GM23338 (cell line): Measurements from ENCODE around the gene CENPS. TPM values are rescaled to one million over a fixed set of nuclear protein-coding genes. Genes with fewer than 3 reads are reported as not detected.
A peak's percentile ranks its signal among the peaks of the same experiment; 100 is the strongest.

Experiments used
- ATAC-seq: fragments of 200-7000 bp; cut with Tn5 transposase; 3 replicates; pipeline ENCODE4 v1.9.1; 2020
- DNase-seq: peaks from one replicate; pipeline ENCODE4 v3.0.0-alpha.2; 2015; ENCODE audit warnings: low spot score
- H2AFZ ChIP-seq: fragments of 200-600 bp; sonication (generic); 2 replicates; pipeline ENCODE4 v1.8.0; 2016; ENCODE audit warnings: antibody characterized with exemption, mild to moderate bottlenecking, moderate library complexity
- H3F3A ChIP-seq: fragments of 200-600 bp; sonication (generic); replicated peaks from 2 replicates; pipeline ENCODE4 v1.8.0; 2017; ENCODE audit warnings: antibody characterized with exemption, mixed run types, low read depth
- H3K27ac ChIP-seq: fragments of 200-600 bp; sonication (generic); 2 replicates; pipeline ENCODE4 v1.6.1; 2016; ENCODE audit warnings: low read depth
- H3K27me3 ChIP-seq: fragments of 200-600 bp; sonication (generic); 2 replicates; pipeline ENCODE4 v1.8.0; 2016; ENCODE audit warnings: mild to moderate bottlenecking, mixed run types, moderate library complexity; ENCODE audit not compliant: insufficient read depth
- H3K36me3 ChIP-seq: fragments of 200-600 bp; sonication (generic); 2 replicates; pipeline ENCODE4 v1.8.0; 2016; ENCODE audit warnings: mild to moderate bottlenecking; ENCODE audit not compliant: insufficient read depth
- H3K4me1 ChIP-seq: fragments of 200-600 bp; sonication (generic); 2 replicates; pipeline ENCODE4 v1.8.0; 2016; ENCODE audit warnings: mild to moderate bottlenecking, moderate library complexity; ENCODE audit not compliant: insufficient read depth
- H3K4me2 ChIP-seq: fragments of 200-600 bp; sonication (generic); 2 replicates; pipeline ENCODE4 v1.7.1; 2017; ENCODE audit warnings: mixed run types
- H3K4me3 ChIP-seq: fragments of 200-600 bp; sonication (generic); 2 replicates; pipeline ENCODE4 v1.6.1; 2016; ENCODE audit warnings: mixed run types
- H3K79me2 ChIP-seq: fragments of 200-600 bp; sonication (generic); replicated peaks from 2 replicates; pipeline ENCODE4 v1.8.0; 2017; ENCODE audit warnings: mild to moderate bottlenecking; ENCODE audit not compliant: insufficient read depth
- H3K9me2 ChIP-seq: fragments of 200-600 bp; sonication (generic); 2 replicates; pipeline ENCODE4 v1.8.0; 2017; ENCODE audit not compliant: insufficient read depth
- H4K20me1 ChIP-seq: fragments of 200-600 bp; sonication (generic); replicated peaks from 2 replicates; pipeline ENCODE4 v1.8.0; 2017; ENCODE audit warnings: mild to moderate bottlenecking; ENCODE audit not compliant: insufficient read depth
- H3K27ac Mint-ChIP-seq: 2 replicates; pipeline ENCODE4 v1.8.0; 2020; ENCODE audit warnings: inconsistent platforms, mild to moderate bottlenecking, moderate library complexity, mixed read lengths
- H3K27me3 Mint-ChIP-seq: 3 replicates; pipeline ENCODE4 v1.8.0; 2022; ENCODE audit warnings: low read depth, mild to moderate bottlenecking, moderate library complexity, mixed read lengths, inconsistent platforms; ENCODE audit not compliant: insufficient read depth, poor library complexity
- H3K36me3 Mint-ChIP-seq: 3 replicates; pipeline ENCODE4 v1.8.0; 2021; ENCODE audit warnings: low read depth, mild to moderate bottlenecking, inconsistent platforms, moderate library complexity, mixed read lengths
- H3K4me1 Mint-ChIP-seq: 3 replicates; pipeline ENCODE4 v1.8.0; 2020; ENCODE audit warnings: mild to moderate bottlenecking, inconsistent platforms, mixed read lengths
- H3K4me3 Mint-ChIP-seq: 3 replicates; pipeline ENCODE4 v1.8.0; 2021; ENCODE audit warnings: moderate library complexity, mild to moderate bottlenecking, inconsistent platforms, mixed read lengths
- H3K9me3 Mint-ChIP-seq: 3 replicates; pipeline ENCODE4 v1.8.0; 2020; ENCODE audit warnings: moderate library complexity, mild to moderate bottlenecking, inconsistent platforms, mixed read lengths
- CTCF ChIP-seq, 2 experiments: fragments of 200-600 bp in 1 of 2; sonication (generic) in 1 of 2; conservative IDR thresholded peaks; 2 replicates each; pipeline versions ENCODE4 v1.5.1 to v1.6.1; 2016 to 2017; ENCODE audit warnings: antibody characterized with exemption in 2 of 2, low read depth in 2 of 2, mild to moderate bottlenecking in 2 of 2, moderate library complexity in 1 of 2
- ETS1 ChIP-seq: IDR thresholded peaks from 2 replicates; pipeline ENCODE4 v1.6.1; 2016; ENCODE audit warnings: antibody characterized with exemption
- EZH2phosphoT487 ChIP-seq: fragments of 200-600 bp; sonication (generic); IDR thresholded peaks from one replicate; pipeline ENCODE4 v1.8.1; 2018; ENCODE audit warnings: antibody characterized with exemption; ENCODE audit not compliant: unreplicated experiment
- JUNB ChIP-seq: IDR thresholded peaks from one replicate; pipeline ENCODE4 v1.6.1; 2016; ENCODE audit warnings: antibody characterized with exemption; ENCODE audit not compliant: unreplicated experiment
- POLR2AphosphoS5 ChIP-seq: IDR thresholded peaks from 2 replicates; pipeline ENCODE4 v1.6.1; 2016; ENCODE audit warnings: antibody characterized with exemption, low read depth
- REST ChIP-seq: IDR thresholded peaks from one replicate; pipeline ENCODE4 v1.6.1; 2018; ENCODE audit warnings: antibody characterized with exemption; ENCODE audit not compliant: unreplicated experiment
- ZNF114 ChIP-seq: fragments of 250-450 bp; sonication (Bioruptor Pico); IDR thresholded peaks from 2 replicates; pipeline ENCODE4 v1.5.0; 2020; ENCODE audit warnings: mild to moderate bottlenecking, moderate library complexity
- polyA plus RNA-seq: library from polyadenylated mRNA; unstranded; fragments of >200 nt; fragmentation: Nextera tagmentation; extraction: Ambion mirVana; gene quantifications from 2 replicates; pipeline ENCODE4 v1.2.1, GENCODE V29; 2016
- total RNA-seq: library from RNA; depleted of rRNA; stranded (reverse); fragments of >200 nt; shearing (Covaris generic); gene quantifications from 2 replicates; pipeline ENCODE4 v1.2.3, GENCODE V29; 2014

CENPS gene
- total and polyA plus RNA-seq, 2 experiments from 2014 or later, result 4.7 to 31.3 TPM

- Mint-ChIP-seq H3K9me3 (no peaks in the 10 kb centered on the region), H3K4me1 (peaks cover 13% of the 10 kb centered on the region), H3K27me3 (peaks cover 4% of the 10 kb centered on the region), H3K4me3 (no peak overlapping the region), H3K27ac (no peak overlapping the region), H3K36me3 (peaks cover 80% of the 10 kb centered on the region)
- Histone ChIP-seq H3F3A (peaks cover 23% of the 10 kb centered on the region), H3K9me2 (no peaks in the 10 kb centered on the region), H3K27ac (0 out of 2 replicates have a peak overlapping the region, but pooled peaks have one; percentile 19), H4K20me1 (peaks cover 51% of the 10 kb centered on the region), H3K4me1 (peaks cover 12% of the 10 kb centered on the region), H3K27me3 (no peaks in the 10 kb centered on the region), H3K79me2 (peaks cover 44% of the 10 kb centered on the region), H3K4me3 (no peak overlapping the region), H3K36me3 (peaks cover 67% of the 10 kb centered on the region), H3K4me2 (no peak overlapping the region), H2AFZ (no peak overlapping the region)
- ATAC-seq (no peak), DNase-seq (no peak)
- TF ChIP-seq REST (no peak), ZNF114 (CRISPR knock-in tag) (no peak), EZH2phosphoT487 (no peak), CTCF (conservative IDR thresholded peaks at IDR 0.05; ENCODE audit: low read depth in 2 of 2) (no peak), JUNB (no peak)
Measured at GRCh38 chr1:10402729-10403274, 27.4 kb upstream of the CENPS start.

- Histone ChIP-seq H3F3A (peaks cover 23% of the 10 kb centered on the region), H2AFZ (no peak overlapping the region), H3K27me3 (no peaks in the 10 kb centered on the region), H3K9me2 (no peaks in the 10 kb centered on the region), H3K4me1 (no peaks in the 10 kb centered on the region), H3K79me2 (peaks cover 18% of the 10 kb centered on the region), H3K4me3 (no peak overlapping the region), H3K27ac (0 out of 2 replicates have a peak overlapping the region, but pooled peaks have one; percentile 3), H4K20me1 (peaks cover 35% of the 10 kb centered on the region), H3K36me3 (peaks cover 92% of the 10 kb centered on the region), H3K4me2 (no peak overlapping the region)
- Mint-ChIP-seq H3K36me3 (peaks cover 94% of the 10 kb centered on the region), H3K4me1 (no peaks in the 10 kb centered on the region), H3K4me3 (no peak overlapping the region), H3K27ac (no peak overlapping the region), H3K9me3 (no peaks in the 10 kb centered on the region), H3K27me3 (peaks cover 2% of the 10 kb centered on the region)
- no peak for DNase-seq
- TF ChIP-seq CTCF (conservative IDR thresholded peaks at IDR 0.05; ENCODE audit: low read depth in 2 of 2) (no peak), POLR2AphosphoS5 (no peak), ZNF114 (CRISPR knock-in tag) (no peak), ETS1 (no peak)
- no peak for ATAC-seq
Measured at GRCh38 chr1:10407201-10407600, 23.0 kb upstream of the CENPS start.
